ENCODE data around the gene ZBTB8B.

GRCh38 chr1:32465578-32465933 lies 684 bp downstream of the ZBTB8B start:
- TF ChIP-seq POLR2A (IDR thresholded peaks at IDR 0.05; ENCODE audit: low read depth, low read length) (no peak), POLR2AphosphoS5 (IDR thresholded peaks at IDR 0.05; ENCODE audit: low read depth, low read length) (no peak)
